IMR-90 (cell line): ENCODE results near the gene TK2. TPM values are rescaled to one million over a fixed set of nuclear protein-coding genes. Genes with fewer than 3 reads are reported as not detected.

Experiments
- ATAC-seq: fragments of 200-7000 bp; cut with Tn5 transposase; 2 replicates; pipeline ENCODE4 v1.9.1; 2020; ENCODE audit warnings: low read depth, mild to moderate bottlenecking, moderate library complexity
- BruUV-seq: library from RNA; stranded (reverse); fragments of 400-500 nt; replicated peaks from 2 replicates; lab custom pipeline; 2021; lab: Mats Ljungman, UMichigan
- CTCF ChIA-PET: fragments of 300-600 bp; formaldehyde crosslinking; extraction: SDS; loops from one replicate; lab custom pipeline; 2021; ENCODE audit warnings: antibody characterized with exemption; lab: Yijun Ruan, JAX
- POLR2A ChIA-PET: fragments of 300-600 bp; sonication (Branson Sonifier 250); formaldehyde crosslinking; loops from one replicate; lab custom pipeline; 2022; ENCODE audit warnings: antibody characterized with exemption; ENCODE audit not compliant: unreplicated experiment; lab: Charles Lee
- DNase-seq: peaks from one replicate; pipeline ENCODE4 v3.0.0; 2013
- H2AFZ ChIP-seq: replicated peaks from 2 replicates; pipeline ENCODE3; 2013; ENCODE audit warnings: low read length, mild to moderate bottlenecking; ENCODE audit not compliant: poor library complexity
- H2AK5ac ChIP-seq: 2 replicates; pipeline ENCODE4 v1.6.1; 2013; ENCODE audit warnings: low read depth, low read length, inconsistent platforms
- H2AK9ac ChIP-seq: replicated peaks from 2 replicates; pipeline ENCODE3; 2013; ENCODE audit warnings: mild to moderate bottlenecking, low read depth, low read length, moderate library complexity; ENCODE audit not compliant: poor library complexity
- H2BK120ac ChIP-seq: 2 replicates; pipeline ENCODE4 v1.6.1; 2013; ENCODE audit warnings: low read depth, low read length, inconsistent platforms
- H2BK15ac ChIP-seq: 3 replicates; pipeline ENCODE4 v1.6.1; 2013; ENCODE audit warnings: low read depth, low read length, inconsistent platforms
- H2BK20ac ChIP-seq: 2 replicates; pipeline ENCODE4 v1.6.1; 2013; ENCODE audit warnings: low read depth, mild to moderate bottlenecking, inconsistent platforms, low read length, moderate library complexity
- H2BK5ac ChIP-seq: 2 replicates; pipeline ENCODE4 v1.6.1; 2013; ENCODE audit warnings: mild to moderate bottlenecking, low read depth, low read length, inconsistent platforms; ENCODE audit not compliant: poor library complexity, severe bottlenecking
- H3K14ac ChIP-seq: replicated peaks from 2 replicates; pipeline ENCODE4 v1.6.1; 2013; ENCODE audit warnings: low read depth, low read length, inconsistent platforms
- H3K18ac ChIP-seq: 2 replicates; pipeline ENCODE4 v1.6.1; 2013; ENCODE audit warnings: low read depth, low read length, control low read depth
- H3K23ac ChIP-seq: 2 replicates; pipeline ENCODE4 v1.6.1; 2013; ENCODE audit warnings: low read depth, low read length, inconsistent platforms
- H3K27ac ChIP-seq: 2 replicates; pipeline ENCODE4 v1.5.1; 2013; ENCODE audit warnings: mild to moderate bottlenecking, control low read depth, low read length; ENCODE audit not compliant: insufficient read depth
- H3K27me3 ChIP-seq: 2 replicates; pipeline ENCODE4 v1.6.1; 2013; ENCODE audit warnings: low read length; ENCODE audit not compliant: control insufficient read depth, insufficient read depth
- H3K36me3 ChIP-seq: 2 replicates; pipeline ENCODE4 v1.6.1; 2013; ENCODE audit warnings: low read length, mixed read lengths; ENCODE audit not compliant: control insufficient read depth, insufficient read depth
- H3K4ac ChIP-seq: 2 replicates; pipeline ENCODE4 v1.6.1; 2013; ENCODE audit warnings: low read depth, low read length, inconsistent platforms
- H3K4me1 ChIP-seq: 2 replicates; pipeline ENCODE4 v1.6.1; 2013; ENCODE audit warnings: low read length, mixed read lengths; ENCODE audit not compliant: control insufficient read depth, insufficient read depth
- H3K4me2 ChIP-seq: 2 replicates; pipeline ENCODE4 v1.6.1; 2013; ENCODE audit warnings: low read depth, mild to moderate bottlenecking, control low read depth, low read length, moderate library complexity
- H3K4me3 ChIP-seq: 2 replicates; pipeline ENCODE4 v1.5.1; 2013; ENCODE audit warnings: low read depth, mild to moderate bottlenecking, control low read depth, low read length, moderate library complexity; ENCODE audit not compliant: insufficient read depth
- H3K56ac ChIP-seq: 2 replicates; pipeline ENCODE4 v1.6.1; 2013; ENCODE audit warnings: low read length, inconsistent platforms; ENCODE audit not compliant: insufficient read depth; ENCODE audit errors: extremely low read depth
- H3K79me1 ChIP-seq, 2 experiments: 2 replicates each; pipeline ENCODE4 v1.6.1; 2013; ENCODE audit warnings: low read length in 2 of 2, inconsistent platforms in 1 of 2, low read depth in 1 of 2
- H3K9ac ChIP-seq: 2 replicates; pipeline ENCODE4 v1.6.1; 2013; ENCODE audit warnings: low read depth, low read length, control low read depth
- H3K9me1 ChIP-seq: 2 replicates; pipeline ENCODE4 v1.6.1; 2013; ENCODE audit warnings: low read length, inconsistent platforms; ENCODE audit not compliant: insufficient read depth
- H3K9me3 ChIP-seq: 2 replicates; pipeline ENCODE4 v1.6.1; 2013; ENCODE audit warnings: low read length; ENCODE audit not compliant: control insufficient read depth, insufficient read depth
- H4K20me1 ChIP-seq: 2 replicates; pipeline ENCODE4 v1.6.1; 2013; ENCODE audit warnings: low read length, inconsistent platforms; ENCODE audit not compliant: insufficient read depth
- H4K5ac ChIP-seq: 2 replicates; pipeline ENCODE4 v1.6.1; 2013; ENCODE audit warnings: mild to moderate bottlenecking, low read depth, low read length, control low read depth
- H4K8ac ChIP-seq, 2 experiments: 2 replicates each; pipeline ENCODE4 v1.6.1; 2013; ENCODE audit warnings: low read depth in 2 of 2, low read length in 2 of 2, control low read depth in 1 of 2, inconsistent platforms in 1 of 2
- H4K91ac ChIP-seq: 2 replicates; pipeline ENCODE4 v1.6.1; 2013; ENCODE audit warnings: low read depth, low read length, inconsistent platforms; ENCODE audit not compliant: insufficient read depth
- CEBPB ChIP-seq: IDR thresholded peaks from 2 replicates; pipeline ENCODE4 v1.6.1; 2012; ENCODE audit warnings: low read depth, low read length, improper control_type of control experiment
- CHD1 ChIP-seq: IDR thresholded peaks from 2 replicates; pipeline ENCODE4 v1.6.1; 2012; ENCODE audit warnings: low read depth, low read length, improper control_type of control experiment
- ELK1 ChIP-seq: fragments of 150-350 bp; IDR thresholded peaks from 2 replicates; pipeline ENCODE4 v1.6.1; 2016; ENCODE audit warnings: low read depth, mild to moderate bottlenecking, low read length, moderate library complexity, borderline replicate concordance
- FOS ChIP-seq: fragments of 150-350 bp; IDR thresholded peaks from 2 replicates; pipeline ENCODE4 v1.6.1; 2016; ENCODE audit warnings: low read depth, low read length
- MAFK ChIP-seq: IDR thresholded peaks from 2 replicates; pipeline ENCODE4 v1.6.1; 2012; ENCODE audit warnings: low read depth, low read length, improper control_type of control experiment
- MAZ ChIP-seq: IDR thresholded peaks from 2 replicates; pipeline ENCODE4 v1.6.1; 2012; ENCODE audit warnings: low read depth, mild to moderate bottlenecking, low read length, improper control_type of control experiment, moderate library complexity, borderline replicate concordance
- MXI1 ChIP-seq: IDR thresholded peaks from 2 replicates; pipeline ENCODE4 v1.6.1; 2012; ENCODE audit warnings: low read depth, mild to moderate bottlenecking, low read length, moderate library complexity, borderline replicate concordance
- NFE2L2 ChIP-seq: fragments of 150-350 bp; IDR thresholded peaks from 2 replicates; pipeline ENCODE4 v1.6.1; 2016; ENCODE audit warnings: low read depth, mild to moderate bottlenecking, low read length
- POLR2A ChIP-seq: IDR thresholded peaks from 2 replicates; pipeline ENCODE4 v1.6.1; 2012; ENCODE audit warnings: mild to moderate bottlenecking, low read depth, low read length
- RAD21 ChIP-seq: IDR thresholded peaks from 2 replicates; pipeline ENCODE4 v1.6.1; 2012; ENCODE audit warnings: low read length, improper control_type of control experiment
- RCOR1 ChIP-seq: IDR thresholded peaks from 2 replicates; pipeline ENCODE4 v1.6.1; 2012; ENCODE audit warnings: mild to moderate bottlenecking, low read length, improper control_type of control experiment; ENCODE audit not compliant: insufficient replicate concordance
- RFX5 ChIP-seq: IDR thresholded peaks from 2 replicates; pipeline ENCODE4 v1.8.0; 2012; ENCODE audit warnings: low read depth, mild to moderate bottlenecking, low read length, moderate library complexity
- SMC3 ChIP-seq: fragments of 150-350 bp; IDR thresholded peaks from 2 replicates; pipeline ENCODE4 v1.6.1; 2016; ENCODE audit warnings: low read depth, mild to moderate bottlenecking, antibody characterized with exemption, low read length, moderate library complexity
- WGBS, 2 experiments: methylation state at CpG; one replicate each; pipeline versions ENCODE4 v1.1.5 to v1.1.7; 2013; ENCODE audit warnings: missing lambda C conversion rate in 2 of 2; ENCODE audit not compliant: insufficient read length in 1 of 2; ENCODE audit errors: extremely low coverage in 2 of 2; 5-methylcytosine and 5-hydroxymethylcytosine counted together
- dilution Hi-C: fragments of 300-500 bp; cut with HindIII; formaldehyde crosslinking; loops from one replicate; pipeline ENCODE4 v1.14.3; 2018; ENCODE audit warnings: low sequenced_read_pairs; ENCODE audit not compliant: unreplicated experiment
- in situ Hi-C: fragments of 300-500 bp; cut with MboI; formaldehyde crosslinking; loops from 3 replicates; pipeline ENCODE4 v1.14.3; 2019; ENCODE audit warnings: low sequenced_read_pairs, inconsistent platforms, mixed read lengths
- intact Hi-C: fragments of 100-400 bp; cut with micrococcal nuclease; formaldehyde crosslinking; loops from 2 replicates; pipeline ENCODE4 v1.10.0; 2022
- polyA plus RNA-seq, 3 experiments: library from polyadenylated mRNA; depleted of rRNA; stranded (reverse); fragments of >200 nt; gene quantifications; 2 replicates each; pipeline ENCODE4 v1.2.3, GENCODE V29; 2012; ENCODE audit warnings: low replicate concordance in 1 of 3
- total RNA-seq: library from RNA; depleted of rRNA; stranded (reverse); fragments of >200 nt; gene quantifications from 2 replicates; pipeline ENCODE4 v1.2.3, GENCODE V29; 2012
- TF ChIP-seq, protein P1 (sequence below): fragments of 150-350 bp; IDR thresholded peaks from 2 replicates; pipeline ENCODE4 v1.6.1; 2017; ENCODE audit warnings: mild to moderate bottlenecking, antibody characterized with exemption, low read length, low read depth
- TF ChIP-seq, protein P2 (sequence below): conservative IDR thresholded peaks from 2 replicates; pipeline ENCODE4 v1.5.1; 2012; ENCODE audit warnings: mild to moderate bottlenecking, low read depth, low read length, improper control_type of control experiment

Gene TK2
- total and polyA plus RNA-seq, 2 of the 4 experiments (the other 2 are of a cell fraction): 14.7 to 16.5 TPM

- H4K5ac ChIP-seq: no peak overlapping the region
- H3K4me3 ChIP-seq: no peak overlapping the region
- ATAC-seq (peak; percentile 61), DNase-seq (peak; percentile 81)
- peak overlapping the region; percentile 25; the same call in 1 of the 2 replicates for H2AK5ac ChIP-seq
- H3K4me2 ChIP-seq: peak overlapping the region; percentile 68
- no TSS peak for BruUV-seq
- intact Hi-C loops: no loop called here
- H3K9me3 ChIP-seq: no peaks in the 10 kb centered on the region
- peaks cover 15% of the 10 kb centered on the region; the same call in 1 of the 2 replicates for H3K36me3 ChIP-seq
- in situ Hi-C loops: no loop called here
- no peak overlapping the region for H3K27ac ChIP-seq
- H3K4ac ChIP-seq: peak overlapping the region; percentile 35; the same call in 1 of the 2 replicates
- H2BK15ac ChIP-seq: no peak overlapping the region
- H3K4me1 ChIP-seq: peaks cover 8% of the 10 kb centered on the region
- peak overlapping the region; percentile 7 for H2BK5ac ChIP-seq
- H2AK9ac ChIP-seq: no peak overlapping the region
- H4K91ac ChIP-seq: no peak overlapping the region
- peaks cover 0 to 5% of the 10 kb centered on the region in 2 experiments; a peak in 2 of 4 replicates for H3K79me1 ChIP-seq
- no peak overlapping the region for H3K18ac ChIP-seq
- no peak overlapping the region for H3K14ac ChIP-seq
- H4K8ac ChIP-seq: no peak overlapping the region
- H3K27me3 ChIP-seq: peaks cover 3% of the 10 kb centered on the region; the same call in 1 of the 2 replicates
- ChIA-PET CTCF (interaction anchor here (0.8 to 1.6 kb wide), 3 partner anchors 12 to 39 kb away, joined by 3 to 6 read pairs (median 3); partner anchors contain the start of gene CKLF), POLR2A (no interaction called here)
- peak overlapping the region; percentile 47; the same call in 1 of the 2 replicates for H2BK20ac ChIP-seq
- H2BK120ac ChIP-seq: peak overlapping the region; percentile 7; the same call in 1 of the 2 replicates
- H4K20me1 ChIP-seq: peaks cover 6% of the 10 kb centered on the region; the same call in 1 of the 2 replicates
- no peak overlapping the region for H3K56ac ChIP-seq
- H3K23ac ChIP-seq: no peak overlapping the region
- no CpG with 5 or more reads among the region's 3 CpGs for WGBS, 2 experiments
- no peak overlapping the region for H3K9ac ChIP-seq
- dilution Hi-C loops: no loop called here
- H2AFZ ChIP-seq: no peak overlapping the region
- peaks cover 8% of the 10 kb centered on the region for H3K9me1 ChIP-seq
- TF ChIP-seq RAD21 (no peak), MXI1 (no peak), FOS (peak; percentile 91), MAFK (no peak), CHD1 (no peak), NFE2L2 (no peak), RCOR1 (no peak), RFX5 (no peak), SMC3 (no peak), MAZ (no peak), ELK1 (no peak), CEBPB (peak; percentile 90), POLR2A (no peak)
- TF ChIP-seq, protein P1, sequence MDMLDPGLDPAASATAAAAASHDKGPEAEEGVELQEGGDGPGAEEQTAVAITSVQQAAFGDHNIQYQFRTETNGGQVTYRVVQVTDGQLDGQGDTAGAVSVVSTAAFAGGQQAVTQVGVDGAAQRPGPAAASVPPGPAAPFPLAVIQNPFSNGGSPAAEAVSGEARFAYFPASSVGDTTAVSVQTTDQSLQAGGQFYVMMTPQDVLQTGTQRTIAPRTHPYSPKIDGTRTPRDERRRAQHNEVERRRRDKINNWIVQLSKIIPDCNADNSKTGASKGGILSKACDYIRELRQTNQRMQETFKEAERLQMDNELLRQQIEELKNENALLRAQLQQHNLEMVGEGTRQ: no peak
- TF ChIP-seq, protein P2, sequence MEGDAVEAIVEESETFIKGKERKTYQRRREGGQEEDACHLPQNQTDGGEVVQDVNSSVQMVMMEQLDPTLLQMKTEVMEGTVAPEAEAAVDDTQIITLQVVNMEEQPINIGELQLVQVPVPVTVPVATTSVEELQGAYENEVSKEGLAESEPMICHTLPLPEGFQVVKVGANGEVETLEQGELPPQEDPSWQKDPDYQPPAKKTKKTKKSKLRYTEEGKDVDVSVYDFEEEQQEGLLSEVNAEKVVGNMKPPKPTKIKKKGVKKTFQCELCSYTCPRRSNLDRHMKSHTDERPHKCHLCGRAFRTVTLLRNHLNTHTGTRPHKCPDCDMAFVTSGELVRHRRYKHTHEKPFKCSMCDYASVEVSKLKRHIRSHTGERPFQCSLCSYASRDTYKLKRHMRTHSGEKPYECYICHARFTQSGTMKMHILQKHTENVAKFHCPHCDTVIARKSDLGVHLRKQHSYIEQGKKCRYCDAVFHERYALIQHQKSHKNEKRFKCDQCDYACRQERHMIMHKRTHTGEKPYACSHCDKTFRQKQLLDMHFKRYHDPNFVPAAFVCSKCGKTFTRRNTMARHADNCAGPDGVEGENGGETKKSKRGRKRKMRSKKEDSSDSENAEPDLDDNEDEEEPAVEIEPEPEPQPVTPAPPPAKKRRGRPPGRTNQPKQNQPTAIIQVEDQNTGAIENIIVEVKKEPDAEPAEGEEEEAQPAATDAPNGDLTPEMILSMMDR: no peak
These were observed 20.0 kb upstream of the TK2 start for GRCh38 chr16:66569827-66570405.
